IPS-18c (cell line): ENCODE results near the gene DYRK2.
"Not testable (repeated sequence)": the region's sequence is repeated elsewhere in the genome, so short reads cannot be mapped to it uniquely, and the experiment has no call there.

Experiments
- H3K4me3 ChIP-seq: 2 replicates; pipeline ENCODE4 v1.7.0; 2013; ENCODE audit warnings: low read depth, mild to moderate bottlenecking, low read length, moderate library complexity; ENCODE audit not compliant: insufficient read depth
- H3K9me3 ChIP-seq: one replicate; pipeline ENCODE4 v1.6.1; 2013; ENCODE audit warnings: mild to moderate bottlenecking, low read length, moderate library complexity; ENCODE audit not compliant: control insufficient read depth, insufficient read depth

Gene DYRK2

DNA sequence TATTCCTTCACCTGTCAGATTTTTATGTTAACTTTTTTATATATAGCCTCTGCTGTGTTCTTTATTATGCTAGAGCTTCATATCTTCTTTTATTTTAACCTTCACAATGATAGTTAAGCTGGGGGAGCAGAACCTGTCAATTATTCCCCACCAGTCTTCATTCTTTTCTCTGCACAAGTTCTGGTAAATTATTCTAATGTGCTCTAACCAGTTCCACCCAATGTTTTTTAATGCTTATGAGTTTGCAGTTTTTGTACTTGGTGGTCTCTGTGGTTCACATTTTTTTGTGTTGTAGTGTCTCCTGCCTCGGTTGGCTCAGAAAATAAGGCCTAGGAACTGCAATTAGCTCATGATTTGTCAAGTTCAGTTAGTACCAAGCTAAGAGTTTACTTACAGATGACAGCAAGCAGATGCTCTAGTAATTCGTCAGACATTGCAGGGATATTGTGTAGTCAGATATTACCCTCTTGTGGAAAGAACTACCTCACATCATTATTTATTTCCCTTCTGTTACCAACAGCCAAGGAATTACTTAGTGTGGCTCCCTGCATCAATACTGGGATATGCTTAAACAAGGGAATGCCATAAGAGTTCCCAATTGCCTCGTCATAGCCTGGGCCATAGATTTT, 14.5 kb downstream of the DYRK2 start:
- Histone ChIP-seq H3K4me3 (no peak overlapping the region), H3K9me3 (no peaks in the 10 kb centered on the region)

DNA sequence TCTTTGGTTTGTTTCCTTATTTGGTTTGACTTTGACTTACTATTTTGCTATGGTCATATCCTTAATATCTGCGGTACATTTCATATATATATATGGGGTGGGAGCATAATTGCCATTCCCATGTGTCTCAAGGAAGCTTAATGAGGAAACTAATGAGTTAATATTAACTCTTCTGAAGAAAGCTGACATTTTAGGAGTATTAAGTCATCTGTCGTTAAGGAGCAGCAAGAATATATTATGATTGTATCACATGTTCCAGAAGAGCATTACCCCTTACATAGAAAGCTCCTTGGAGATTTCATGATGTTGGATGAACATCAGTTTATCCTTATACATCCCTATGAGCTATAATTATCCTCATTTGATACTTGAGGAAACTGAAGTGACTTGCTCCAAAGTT, 15.6 kb downstream of the DYRK2 start:
- H3K9me3 ChIP-seq, result no peaks in the 10 kb centered on the region
- no peak overlapping the region for H3K4me3 ChIP-seq

DNA sequence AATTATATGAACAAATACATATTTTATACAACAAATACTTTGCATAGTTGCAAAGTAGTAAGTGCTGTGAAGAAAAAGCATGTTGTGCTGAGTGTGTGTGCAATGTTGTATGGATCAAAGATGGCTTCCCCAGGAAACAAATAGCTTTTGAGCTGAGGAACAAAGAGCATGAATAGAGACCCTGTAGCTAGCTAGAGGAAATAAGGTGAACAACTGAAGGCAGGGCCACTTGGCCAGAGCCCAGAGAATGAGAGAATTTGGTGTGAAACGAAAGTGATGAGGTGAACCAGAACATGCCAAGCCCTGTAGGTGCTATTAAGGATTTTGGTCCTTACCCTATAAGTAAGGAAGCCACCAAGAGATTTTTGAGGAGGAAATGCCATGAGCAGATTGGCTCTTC, 17.1 kb downstream of the DYRK2 start:
- H3K9me3 ChIP-seq, result no peaks in the 10 kb centered on the region
- H3K4me3 ChIP-seq, result no peak overlapping the region

DNA sequence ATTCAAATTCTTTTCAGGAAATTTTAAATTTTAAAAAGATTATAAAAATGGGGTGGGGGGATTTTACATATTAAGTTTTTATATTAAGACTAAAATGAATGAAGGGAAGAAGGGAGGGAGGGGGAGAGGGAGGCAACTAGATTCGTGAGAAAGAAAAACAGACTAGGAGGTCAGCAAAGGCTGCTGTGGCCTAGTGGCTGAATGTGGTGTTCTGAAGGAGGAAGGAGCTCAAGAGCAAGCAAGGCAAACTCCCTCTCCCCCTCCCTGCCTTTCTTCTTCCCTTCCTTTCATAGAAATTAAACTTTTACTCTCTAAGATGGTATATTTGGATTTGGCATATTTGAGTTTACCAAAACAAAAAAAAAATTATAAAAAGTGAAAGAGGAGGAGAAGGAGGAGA, 18.1 kb downstream of the DYRK2 start:
- Histone ChIP-seq H3K4me3 (no peak overlapping the region), H3K9me3 (no peaks in the 10 kb centered on the region)

DNA sequence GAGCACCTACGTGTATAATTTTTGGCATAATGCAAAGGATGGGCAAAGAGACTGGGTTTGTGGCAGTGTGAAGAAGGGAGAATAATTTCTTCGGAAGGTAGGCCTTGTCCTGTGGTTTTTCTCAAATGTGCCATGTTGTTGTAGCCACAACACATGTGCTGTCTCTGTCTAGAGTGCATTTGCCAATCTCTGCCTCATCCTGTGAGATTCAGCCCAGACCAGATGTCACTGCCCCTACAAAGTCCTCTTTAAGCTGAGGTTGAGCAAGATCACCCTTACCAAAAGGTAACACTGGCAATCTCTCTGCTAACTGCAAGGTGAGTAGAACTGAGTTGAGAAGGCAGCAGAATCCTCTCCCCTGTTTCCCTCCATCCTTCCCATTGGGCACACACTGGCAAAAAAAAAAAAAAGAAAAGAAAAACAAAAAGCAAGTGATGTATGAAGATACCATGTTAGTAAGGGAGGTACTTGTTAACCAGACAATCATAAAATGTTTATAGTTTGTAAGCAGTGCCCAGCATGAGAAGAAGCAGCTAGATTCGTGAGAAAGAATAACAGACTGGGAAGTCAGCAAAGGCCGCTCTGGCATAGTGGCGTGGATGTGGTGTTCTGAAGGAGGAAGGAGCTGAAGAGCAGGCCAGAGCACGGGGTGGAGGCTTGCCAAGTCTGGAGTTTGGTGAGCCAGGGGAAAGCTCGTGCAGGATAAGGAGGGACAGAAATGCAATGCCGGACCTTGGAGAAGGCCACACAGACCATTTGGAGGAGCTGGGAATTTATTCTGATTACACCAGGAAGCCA, 18.9 kb downstream of the DYRK2 start:
- Histone ChIP-seq H3K4me3 (no peak overlapping the region), H3K9me3 (no peaks in the 10 kb centered on the region)

DNA sequence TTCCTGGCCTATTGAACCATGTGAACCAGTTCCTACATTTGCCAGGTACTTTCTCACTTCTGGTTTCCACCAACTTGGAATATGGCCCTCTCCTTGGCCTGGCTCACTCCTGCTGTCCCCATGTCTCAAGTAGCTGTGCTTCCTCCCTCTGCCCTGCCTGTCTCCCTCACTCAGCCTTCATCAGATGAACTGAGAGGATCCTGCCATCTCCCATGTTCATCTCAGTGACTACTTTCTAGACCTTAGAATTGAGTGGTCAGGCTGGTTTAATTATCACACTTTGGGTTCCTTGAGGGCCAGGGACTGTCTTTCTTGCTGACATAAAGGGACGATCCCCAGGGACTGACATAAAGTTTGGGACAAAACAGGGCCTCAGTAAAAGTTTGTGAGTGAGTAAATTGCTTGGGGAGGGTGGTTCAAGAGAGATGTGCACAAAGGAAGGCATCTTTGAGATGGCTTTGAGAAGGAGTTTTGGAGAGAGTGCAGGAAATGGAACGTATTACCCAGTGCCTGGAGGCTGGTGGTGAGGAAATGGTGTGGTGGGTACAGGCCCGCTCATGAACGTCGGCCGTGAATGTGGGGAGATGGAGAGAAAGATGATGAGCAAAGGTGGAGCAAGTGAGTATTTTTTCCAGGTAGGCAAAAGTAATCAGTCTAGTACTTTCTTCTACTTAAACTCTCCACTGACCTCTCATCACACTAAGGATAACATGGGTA, 20.8 kb downstream of the DYRK2 start:
- Histone ChIP-seq H3K4me3 (no peak overlapping the region), H3K9me3 (peaks cover 7% of the 10 kb centered on the region)

DNA sequence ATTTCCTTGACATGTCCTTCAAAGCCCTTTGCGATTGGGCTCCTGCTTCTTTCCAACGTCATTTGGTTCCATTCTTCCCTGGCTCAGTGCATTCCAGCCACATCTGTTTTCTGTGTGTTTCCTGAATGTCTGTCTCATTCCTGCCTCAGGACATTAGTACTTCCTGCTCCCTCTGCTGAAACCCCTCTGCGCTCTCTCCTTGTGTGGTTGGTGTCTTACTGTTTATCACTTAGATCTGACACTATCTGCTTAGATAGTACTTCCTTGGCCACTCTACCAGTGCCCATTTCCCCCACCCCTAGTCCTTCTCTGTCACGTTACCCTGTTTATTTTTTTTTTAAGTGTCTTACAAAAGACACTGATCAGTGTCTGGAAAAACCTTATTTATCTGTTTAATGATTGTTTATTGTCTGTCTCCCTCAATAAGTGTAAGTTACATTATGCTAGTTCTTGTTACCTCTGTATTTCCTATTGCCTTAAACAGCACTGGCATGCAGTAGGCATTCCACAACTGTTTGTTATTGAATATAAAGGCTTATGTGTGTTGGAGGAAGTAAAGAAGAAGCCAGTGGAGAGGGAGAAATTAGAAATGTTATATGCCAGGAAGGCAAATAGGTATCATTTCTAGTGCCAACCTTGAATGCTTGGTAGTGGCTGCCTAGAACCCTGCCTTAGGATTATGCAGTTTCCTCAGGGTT, 21.5 kb downstream of the DYRK2 start:
- Histone ChIP-seq H3K9me3 (peaks cover 7% of the 10 kb centered on the region), H3K4me3 (no peak overlapping the region)

DNA sequence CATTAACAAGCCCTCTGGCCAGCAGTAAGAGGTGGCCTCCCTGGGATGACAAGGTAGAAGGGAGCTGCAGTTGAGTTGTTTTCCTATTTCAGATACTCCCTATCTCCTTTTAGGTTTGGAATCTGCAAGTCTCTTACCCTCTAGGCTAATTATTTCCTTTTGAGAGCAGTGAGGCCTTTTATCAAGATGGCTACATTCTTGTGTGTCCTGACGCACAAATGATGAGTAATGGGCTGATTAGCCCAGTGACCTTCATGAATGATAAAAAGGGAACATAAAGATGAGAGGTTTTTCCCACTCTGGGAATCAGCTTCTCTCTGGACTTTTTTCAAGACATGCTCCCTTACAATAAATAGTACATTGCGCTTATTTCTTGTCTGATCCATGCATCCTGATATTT, 22.9 kb downstream of the DYRK2 start:
- no peak overlapping the region for H3K4me3 ChIP-seq
- peaks cover 7% of the 10 kb centered on the region for H3K9me3 ChIP-seq

DNA sequence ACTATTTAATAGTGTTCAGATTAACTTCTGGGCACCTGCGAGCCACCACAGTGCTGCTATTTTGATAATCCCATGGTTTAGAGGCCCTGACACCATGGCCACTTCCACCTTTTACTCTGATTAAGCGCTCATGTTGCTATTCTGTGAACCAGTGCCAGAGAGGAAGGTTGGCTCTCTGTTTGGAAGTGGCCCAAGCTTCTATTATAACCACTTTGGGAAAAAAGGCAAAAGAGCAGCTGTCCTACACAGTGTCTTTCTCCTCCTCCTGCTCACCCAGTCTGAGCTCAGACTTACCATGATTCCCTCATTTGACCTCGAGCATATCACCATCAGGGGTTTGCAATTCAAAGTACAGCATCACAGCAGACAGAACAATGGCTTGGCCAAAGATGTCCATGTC, 23.3 kb downstream of the DYRK2 start:
- Histone ChIP-seq H3K9me3 (peaks cover 7% of the 10 kb centered on the region), H3K4me3 (no peak overlapping the region)

DNA sequence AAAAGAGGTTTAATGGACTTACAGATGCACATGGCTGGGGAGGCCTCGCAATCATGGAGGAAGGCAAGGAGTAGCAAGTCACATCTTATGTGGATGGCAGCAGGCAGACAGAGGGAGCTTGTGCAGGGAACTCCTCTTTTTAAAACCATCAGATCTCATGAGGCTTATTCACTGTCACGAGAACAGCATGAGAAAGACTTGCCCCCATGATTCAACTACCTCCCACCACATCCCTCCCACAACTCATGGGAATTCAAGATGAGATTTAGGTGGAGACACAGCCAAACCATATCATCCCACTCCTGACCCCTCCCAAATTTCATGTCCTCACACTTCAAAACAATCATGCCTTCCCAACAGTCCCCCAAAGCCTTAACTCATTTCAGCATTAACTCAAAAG, 24.0 kb downstream of the DYRK2 start:
- H3K9me3 ChIP-seq, H3K4me3 ChIP-seq: not testable (repeated sequence)

DNA sequence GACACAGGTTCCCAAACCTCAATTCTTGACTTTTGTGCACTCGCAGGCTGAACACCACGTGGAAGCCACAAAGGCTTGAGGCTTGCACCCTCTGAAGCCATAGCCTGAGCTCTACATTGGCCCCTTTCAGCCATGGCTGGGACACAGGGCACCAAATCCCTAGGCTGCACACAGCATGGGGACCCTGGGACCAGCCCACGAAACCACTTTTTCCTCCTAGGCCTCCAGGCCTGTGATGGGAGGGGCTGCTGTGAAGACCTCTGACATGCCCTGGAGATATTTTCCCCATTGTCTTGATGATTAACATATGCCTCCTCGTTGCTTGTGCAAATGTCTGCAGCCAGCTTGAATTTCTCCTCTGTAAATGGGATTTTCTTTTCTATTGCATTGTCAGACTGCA, 25.0 kb downstream of the DYRK2 start:
- not testable (repeated sequence) for H3K4me3 ChIP-seq, H3K9me3 ChIP-seq

DNA sequence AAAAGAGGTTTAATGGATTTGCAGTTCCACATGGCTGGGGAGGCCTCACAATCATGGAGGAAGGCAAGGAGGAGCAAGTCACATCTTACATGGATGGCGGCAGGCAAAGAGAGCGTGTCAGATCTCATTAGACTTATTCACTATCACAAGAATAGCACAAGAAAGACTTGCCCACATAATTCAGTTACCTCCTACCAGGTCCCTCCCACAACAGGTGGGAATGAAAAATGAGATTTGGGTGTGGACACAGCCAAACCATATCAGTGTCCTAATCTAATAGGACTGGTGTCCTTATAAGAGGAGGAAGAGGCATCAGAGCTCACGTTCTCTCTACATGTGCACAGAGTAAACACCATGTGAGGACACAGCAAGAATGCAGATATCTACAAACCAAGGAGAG, 25.9 kb downstream of the DYRK2 start:
- Histone ChIP-seq H3K9me3 (peaks cover 7% of the 10 kb centered on the region), H3K4me3 (no peak overlapping the region)

DNA sequence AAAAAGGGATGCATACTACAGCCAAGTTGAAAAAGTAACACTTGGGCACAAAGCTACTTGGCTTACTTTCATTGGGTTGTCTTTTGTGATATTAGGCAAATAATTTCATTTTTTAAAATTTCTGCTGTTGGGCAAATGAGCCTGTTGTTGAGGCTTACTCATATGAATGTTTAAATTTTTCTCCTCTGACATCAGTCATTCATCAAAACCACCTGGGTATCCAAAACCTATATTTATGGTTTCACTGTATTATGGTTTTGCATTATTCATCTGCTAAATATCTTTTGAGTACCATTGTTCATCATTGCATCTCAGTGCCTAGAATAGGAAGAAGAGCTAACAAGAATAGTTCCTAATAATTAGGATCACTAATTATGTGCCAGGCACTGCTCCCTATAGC, 28.1 kb downstream of the DYRK2 start:
- H3K4me3 ChIP-seq, result no peak overlapping the region
- H3K9me3 ChIP-seq, result peaks cover 7% of the 10 kb centered on the region

DNA sequence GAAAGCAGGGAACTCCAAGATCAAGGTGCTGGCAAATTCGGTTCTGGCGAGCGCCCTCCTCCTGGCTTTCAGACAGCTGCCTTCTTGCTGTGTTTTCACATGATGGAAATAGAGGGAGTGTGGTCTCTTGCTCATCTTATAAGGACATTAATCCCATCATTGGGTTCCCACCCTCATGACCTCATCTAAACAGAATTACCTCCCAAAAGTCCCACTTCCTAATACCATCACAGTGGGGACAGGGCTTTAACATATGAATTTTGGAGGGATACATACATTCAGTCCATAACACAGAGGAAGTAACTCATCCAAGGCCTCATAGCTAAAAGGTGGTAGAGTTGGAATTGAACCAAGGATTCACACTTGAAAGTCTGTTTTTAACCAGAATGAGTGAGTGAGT, 28.6 kb downstream of the DYRK2 start:
- no peak overlapping the region for H3K4me3 ChIP-seq

DNA sequence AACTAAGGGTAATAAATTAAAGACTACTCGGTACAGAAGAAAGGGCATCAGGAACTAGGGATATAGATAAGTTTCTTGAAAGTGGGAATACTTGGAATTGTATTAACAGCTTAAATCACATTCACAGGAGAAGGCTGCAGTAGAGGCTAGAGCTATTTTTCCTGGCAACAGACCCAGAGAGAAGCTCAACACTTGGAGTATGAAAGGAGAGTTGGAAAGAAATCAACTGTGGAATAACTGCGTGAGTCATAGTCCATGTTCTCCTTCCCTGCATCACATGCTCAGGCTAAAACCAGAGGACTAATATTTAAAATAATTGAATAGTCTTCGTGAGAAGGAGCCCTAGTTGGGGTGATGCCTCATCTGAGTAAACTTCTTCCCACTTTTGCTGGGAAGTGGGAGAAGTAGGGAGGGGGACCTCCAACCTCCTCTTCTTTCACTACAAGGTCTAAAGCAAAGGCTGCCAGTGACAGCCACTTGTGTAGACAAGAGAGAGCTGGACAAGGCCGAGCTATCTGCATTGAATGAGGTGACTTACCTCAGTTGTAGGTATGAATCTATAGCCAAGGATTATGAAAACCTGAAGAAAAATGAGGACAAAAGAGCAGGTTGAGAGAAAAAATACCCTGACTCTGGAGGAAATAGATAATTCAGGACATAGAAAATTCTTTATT, 32.7 kb downstream of the DYRK2 start:
- no peaks in the 10 kb centered on the region for H3K9me3 ChIP-seq
- no peak overlapping the region for H3K4me3 ChIP-seq

More for the DNA sequence above, 28.6 kb downstream of the DYRK2 start:
- H3K9me3 ChIP-seq, result peaks cover 7% of the 10 kb centered on the region

DNA sequence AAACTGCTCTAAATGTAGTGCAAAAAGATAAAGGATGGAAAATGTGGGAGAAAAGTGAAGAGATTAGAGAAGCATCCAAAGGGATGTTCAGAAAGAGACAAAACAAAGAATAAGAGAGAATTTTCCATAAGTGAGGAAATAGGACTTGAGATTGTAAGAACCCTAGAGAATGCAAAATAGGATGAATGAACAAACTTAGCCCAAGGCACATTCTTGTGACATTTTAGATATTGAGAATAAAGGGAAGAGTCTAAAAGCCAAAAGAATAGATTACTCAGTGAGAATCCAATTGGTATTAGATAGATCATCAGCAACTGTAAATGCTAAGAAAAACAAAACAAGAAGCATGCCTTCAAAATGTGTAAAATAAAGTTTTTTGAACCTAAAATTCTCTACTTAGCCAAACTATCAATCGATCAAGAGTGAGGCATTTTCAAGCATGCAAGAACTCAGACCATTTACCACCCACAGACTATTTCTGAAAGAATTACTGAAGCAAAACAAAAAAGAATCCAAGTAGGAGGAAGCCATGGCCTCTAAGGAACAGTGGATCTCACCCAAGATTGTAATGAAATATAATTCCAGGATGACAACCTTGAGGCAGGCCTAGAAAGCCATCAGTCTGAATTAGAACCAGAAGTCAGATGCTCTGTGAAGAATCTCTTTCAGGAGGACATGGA, 33.5 kb downstream of the DYRK2 start:
- no peaks in the 10 kb centered on the region for H3K9me3 ChIP-seq

DNA sequence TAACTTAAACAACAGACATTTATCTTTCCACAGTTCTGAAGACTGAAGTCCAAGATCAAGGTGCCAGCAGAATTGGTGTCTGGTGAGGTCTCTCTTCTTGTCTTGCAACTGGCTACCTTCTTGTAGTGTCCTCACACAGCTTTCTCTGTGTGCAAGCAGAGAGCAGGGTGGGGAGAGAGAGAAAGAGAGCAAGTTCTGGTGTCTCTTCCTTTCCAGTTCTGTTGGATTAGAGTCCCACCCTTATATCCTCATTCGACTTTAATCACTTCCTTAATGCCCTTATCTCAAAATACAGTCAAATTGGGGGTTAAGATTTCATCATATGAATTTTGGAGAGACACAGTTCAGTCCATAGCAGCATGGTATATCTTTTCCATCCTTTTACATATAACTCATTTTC, 40.8 kb downstream of the DYRK2 start:
- no peaks in the 10 kb centered on the region for H3K9me3 ChIP-seq
- H3K4me3 ChIP-seq, result no peak overlapping the region

More for the DNA sequence above, 33.5 kb downstream of the DYRK2 start:
- H3K4me3 ChIP-seq, result no peak overlapping the region
